HUES64 (cell line): Measurements from ENCODE around the gene HYDIN.
A peak's percentile ranks its signal among the peaks of the same experiment; 100 is the strongest.
"Not testable (repeated sequence)": the region's sequence is repeated elsewhere in the genome, so short reads cannot be mapped to it uniquely, and the experiment has no call there.

Source experiments
- H3K27ac ChIP-seq: 2 replicates; pipeline ENCODE4 v1.7.0; 2013; ENCODE audit warnings: low read depth, low read length, inconsistent platforms
- H3K27me3 ChIP-seq: 2 replicates; pipeline ENCODE4 v1.6.1; 2013; ENCODE audit warnings: mild to moderate bottlenecking, low read length; ENCODE audit not compliant: insufficient read depth
- H3K36me3 ChIP-seq: 2 replicates; pipeline ENCODE4 v1.6.1; 2013; ENCODE audit warnings: mild to moderate bottlenecking, low read length; ENCODE audit not compliant: insufficient read depth
- H3K4me1 ChIP-seq: 2 replicates; pipeline ENCODE4 v1.6.1; 2013; ENCODE audit warnings: mild to moderate bottlenecking, low read length, moderate library complexity; ENCODE audit not compliant: insufficient read depth
- H3K4me3 ChIP-seq: 2 replicates; pipeline ENCODE4 v1.5.1; 2013; ENCODE audit warnings: mild to moderate bottlenecking, low read length, moderate library complexity
- H3K9ac ChIP-seq: 2 replicates; pipeline ENCODE4 v1.6.1; 2013; ENCODE audit warnings: mild to moderate bottlenecking, low read depth, low read length
- H3K9me3 ChIP-seq: 2 replicates; pipeline ENCODE4 v1.6.1; 2013; ENCODE audit warnings: low read depth, low read length; ENCODE audit not compliant: insufficient read depth
- WGBS: fragments of 150-250, 120-280 bp; methylation state at CpG from one replicate; pipeline ENCODE4 v1.1.7; 2013; ENCODE audit warnings: missing lambda C conversion rate; 5-methylcytosine and 5-hydroxymethylcytosine counted together

HYDIN gene

DNA sequence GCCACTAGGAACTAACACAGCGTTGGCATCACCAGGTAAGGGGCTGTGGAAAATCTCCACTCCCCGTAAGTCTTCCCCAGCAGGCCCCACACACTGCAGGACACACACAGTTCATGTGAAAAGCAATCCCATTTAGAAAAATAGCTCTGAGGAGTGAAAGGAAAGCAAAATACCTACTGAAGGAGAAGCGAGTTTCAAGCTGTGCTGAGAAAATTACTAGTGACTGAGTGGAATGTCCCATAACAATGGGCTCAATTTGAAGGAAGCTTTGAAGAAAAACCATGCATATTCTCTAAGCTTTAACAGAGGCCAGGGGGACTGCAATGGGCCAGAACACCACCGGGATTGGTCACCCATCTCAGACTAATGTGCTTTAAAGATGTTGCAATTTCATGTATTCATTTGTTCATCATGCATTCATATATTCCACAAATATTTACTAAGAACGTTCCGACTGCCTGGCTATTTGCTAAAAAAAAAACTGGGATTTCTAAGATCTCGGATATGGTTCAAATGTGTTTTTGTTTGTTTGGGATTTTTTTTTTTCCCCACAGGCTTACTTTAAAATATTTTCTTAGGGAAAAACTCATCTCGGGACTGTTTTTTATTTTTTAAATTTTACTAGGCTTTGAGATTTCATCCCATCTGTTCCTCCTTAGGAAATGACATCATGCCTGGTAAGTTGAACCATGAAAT lies 202.3 kb downstream of the HYDIN start:
- H3K9me3 ChIP-seq, H3K36me3 ChIP-seq, H3K27me3 ChIP-seq: not testable (repeated sequence)
- Histone ChIP-seq H3K4me3 (0 out of 2 replicates have a peak overlapping the region, but pooled peaks have one; percentile 10), H3K27ac (peak overlapping the region; percentile 86), H3K9ac (peak overlapping the region; percentile 57), H3K4me1 (peaks cover 10% of the 10 kb centered on the region)
- 0% methylated on average over 1 of the region's 8 CpGs for WGBS

GRCh38 chr16:71027511-71027910 lies 203.0 kb downstream of the HYDIN start:
- H3K4me3 ChIP-seq: not testable (repeated sequence)
- H3K27ac ChIP-seq: peak overlapping the region; percentile 70; the same call in 1 of the 2 replicates

GRCh38 chr16:71023851-71024439 lies 206.6 kb downstream of the HYDIN start:
- 91% methylated on average over 2 of the region's 3 CpGs for WGBS
- not testable (repeated sequence) for H3K9me3 ChIP-seq, H3K27me3 ChIP-seq, H3K9ac ChIP-seq, H3K4me1 ChIP-seq, H3K36me3 ChIP-seq, H3K27ac ChIP-seq, H3K4me3 ChIP-seq

More at GRCh38 chr16:71027511-71027910, 203.0 kb downstream of the HYDIN start:
- no CpG with 5 or more reads among the region's 8 CpGs for WGBS
- peaks cover 10% of the 10 kb centered on the region for H3K4me1 ChIP-seq
- H3K27me3 ChIP-seq, H3K9ac ChIP-seq, H3K36me3 ChIP-seq, H3K9me3 ChIP-seq: not testable (repeated sequence)

- H3K4me3 ChIP-seq: not testable (repeated sequence)
These were observed 208.5 kb downstream of the HYDIN start for GRCh38 chr16:71021961-71022537.

DNA sequence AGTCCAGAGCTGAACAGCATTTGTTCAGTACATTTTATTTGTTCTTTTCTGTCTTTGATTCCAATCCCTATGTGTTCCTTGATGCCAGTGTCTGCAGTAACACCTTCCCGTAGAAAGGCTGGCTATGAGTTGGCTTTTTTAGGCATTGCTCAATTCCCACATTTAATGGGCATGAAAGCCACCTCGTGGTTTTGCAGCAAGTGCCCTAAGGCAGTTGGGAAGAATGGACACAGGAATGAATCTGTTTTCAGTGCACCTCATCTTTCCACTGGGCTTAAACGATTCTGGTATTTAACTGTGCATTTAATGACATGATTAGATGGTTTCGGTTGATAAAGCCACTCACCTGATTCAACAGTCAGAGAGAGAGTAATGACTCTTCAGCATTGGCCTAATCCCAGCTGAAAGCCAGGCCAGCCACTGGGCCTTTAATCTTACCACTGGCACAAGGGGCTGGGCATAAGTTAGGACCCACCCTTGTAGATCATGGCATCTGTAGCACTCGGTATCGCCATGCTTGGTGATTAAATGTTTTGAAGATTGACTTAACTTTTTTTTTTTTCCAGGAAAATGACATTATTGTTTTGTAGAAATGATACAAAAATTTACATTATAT lies 211.3 kb downstream of the HYDIN start:
- H3K27ac ChIP-seq, H3K9ac ChIP-seq, H3K4me3 ChIP-seq, H3K27me3 ChIP-seq, H3K36me3 ChIP-seq, H3K9me3 ChIP-seq, H3K4me1 ChIP-seq: not testable (repeated sequence)
- 74% methylated on average over 2 of the region's 6 CpGs for WGBS

More at GRCh38 chr16:71021961-71022537, 208.5 kb downstream of the HYDIN start:
- not testable (repeated sequence) for H3K27ac ChIP-seq, H3K9ac ChIP-seq, H3K36me3 ChIP-seq, H3K4me1 ChIP-seq, H3K27me3 ChIP-seq, H3K9me3 ChIP-seq
- WGBS: 100% methylated on average over 1 of the region's 5 CpGs

DNA sequence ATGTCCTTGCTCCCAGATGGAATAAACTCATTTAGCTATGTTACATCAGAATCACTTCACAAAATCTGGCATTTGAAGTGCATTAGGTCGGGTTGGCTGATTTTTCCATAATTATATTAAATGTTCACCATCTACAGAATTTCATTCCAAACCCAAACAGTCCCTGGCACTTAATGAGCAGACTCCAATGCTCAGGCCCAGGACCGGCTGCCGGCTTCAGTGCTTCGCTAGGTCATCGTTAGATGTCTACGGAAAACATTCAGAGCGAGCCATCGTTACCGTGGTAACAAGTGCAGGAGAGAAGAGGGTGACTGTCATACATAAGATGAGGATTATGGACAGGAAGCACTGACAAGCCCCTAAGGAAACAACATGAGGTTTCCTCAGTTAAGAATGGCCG lies 215.1 kb downstream of the HYDIN start:
- not testable (repeated sequence) for H3K27me3 ChIP-seq, H3K9me3 ChIP-seq, H3K27ac ChIP-seq, H3K36me3 ChIP-seq, H3K4me1 ChIP-seq, H3K4me3 ChIP-seq, H3K9ac ChIP-seq
- no CpG with 5 or more reads among the region's 10 CpGs for WGBS

- not testable (repeated sequence) for H3K9me3 ChIP-seq, H3K9ac ChIP-seq, H3K4me1 ChIP-seq, H3K27me3 ChIP-seq, H3K36me3 ChIP-seq, H3K4me3 ChIP-seq
- peak overlapping the region; percentile 76 for H3K27ac ChIP-seq
- no CpG with 5 or more reads among the region's 3 CpGs for WGBS
These were observed 220.9 kb downstream of the HYDIN start for GRCh38 chr16:71009440-71010223.

DNA sequence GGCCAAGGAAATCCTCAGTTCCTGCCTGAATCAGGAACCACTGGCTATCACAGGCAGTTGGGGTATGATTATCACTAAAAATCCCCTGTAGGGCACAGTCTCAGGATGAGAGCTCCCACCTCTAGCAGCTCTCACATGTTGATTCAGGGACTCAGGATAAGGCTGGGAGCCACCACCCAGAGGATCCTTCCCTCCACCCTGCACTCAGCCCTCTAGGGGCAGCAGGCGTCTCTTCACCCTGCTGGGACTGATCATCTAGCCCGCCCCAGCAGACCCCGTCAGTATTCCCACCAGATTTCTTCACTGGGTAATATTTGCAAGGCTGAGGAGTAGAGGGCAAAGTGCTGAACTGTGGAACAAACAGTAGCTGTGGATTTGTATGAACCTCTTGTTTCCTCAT lies 224.0 kb downstream of the HYDIN start:
- H3K27ac ChIP-seq, H3K4me1 ChIP-seq, H3K36me3 ChIP-seq, H3K9me3 ChIP-seq, H3K27me3 ChIP-seq, H3K4me3 ChIP-seq, H3K9ac ChIP-seq: not testable (repeated sequence)
- WGBS: 80% methylated on average over 2 of the region's 3 CpGs

GRCh38 chr16:70999735-71000134 lies 230.8 kb downstream of the HYDIN start:
- H3K27ac ChIP-seq, H3K36me3 ChIP-seq, H3K4me3 ChIP-seq, H3K4me1 ChIP-seq, H3K9ac ChIP-seq, H3K9me3 ChIP-seq, H3K27me3 ChIP-seq: not testable (repeated sequence)
- 29% methylated on average over 2 of the region's 2 CpGs for WGBS

DNA sequence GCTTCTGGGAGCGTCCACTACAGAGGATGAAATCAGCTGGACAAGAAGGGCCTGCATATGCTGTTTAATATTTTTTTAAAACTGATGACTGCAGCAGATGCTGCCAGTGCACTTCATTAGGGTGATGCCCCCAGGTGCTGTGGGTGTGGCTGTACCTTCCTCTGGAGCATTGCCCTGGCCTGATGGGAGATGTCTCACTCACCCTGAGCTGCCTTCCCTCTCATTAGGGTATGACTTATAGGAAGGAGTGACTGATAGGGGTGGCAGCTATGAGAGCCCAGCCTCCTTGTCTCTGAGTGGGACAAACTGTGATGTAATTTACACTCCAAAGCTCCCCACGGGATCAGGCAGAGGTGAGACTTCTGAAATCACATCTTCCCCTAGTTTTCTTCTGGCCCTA lies 234.7 kb downstream of the HYDIN start:
- no CpG with 5 or more reads among the region's 2 CpGs for WGBS
- H3K27me3 ChIP-seq, H3K9me3 ChIP-seq, H3K4me1 ChIP-seq, H3K36me3 ChIP-seq, H3K4me3 ChIP-seq, H3K9ac ChIP-seq, H3K27ac ChIP-seq: not testable (repeated sequence)

DNA sequence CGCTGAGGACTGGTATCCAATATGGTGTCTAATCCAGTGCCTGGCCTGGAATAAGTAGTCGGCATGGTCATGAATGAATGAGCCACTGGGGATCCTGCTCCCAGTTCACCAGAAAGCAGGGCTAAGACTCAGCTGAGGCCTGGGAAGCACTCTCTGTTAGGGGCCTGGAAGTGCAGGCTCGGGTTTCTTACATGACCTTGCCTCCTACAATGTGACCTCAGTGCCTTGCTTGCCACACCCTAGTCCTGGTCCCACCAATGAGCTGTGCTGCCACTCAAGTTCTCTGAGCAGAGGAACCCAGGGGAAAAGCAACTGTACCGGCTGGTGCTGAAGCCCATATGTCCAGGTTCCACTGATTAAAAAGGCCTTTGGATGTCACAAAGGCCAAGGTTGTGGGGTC lies 238.0 kb downstream of the HYDIN start:
- not testable (repeated sequence) for H3K27ac ChIP-seq, H3K27me3 ChIP-seq, H3K36me3 ChIP-seq, H3K9me3 ChIP-seq, H3K4me3 ChIP-seq, H3K9ac ChIP-seq, H3K4me1 ChIP-seq
- 83% methylated on average over 4 of the region's 4 CpGs for WGBS
